Natural killer cell (primary cell): ENCODE data around the gene TMEM31. TPM values are rescaled to one million over a fixed set of nuclear protein-coding genes. Genes with fewer than 3 reads are reported as not detected.

Experiments
- ATAC-seq, 3 donors: fragments of 150-1000 bp in 2 of 3; fragments of 200-7000 bp in 1 of 3; cut with Tn5 transposase; 1 replicate in 1 of 3; 2 replicates in 2 of 3; pipeline ENCODE4 v1.10.0; 2021; ENCODE audit warnings: mild to moderate bottlenecking in 2 of 3, moderate library complexity in 2 of 3
- DNase-seq, 2 donors: peaks; one replicate each; pipeline versions ENCODE4 v3.0.0 to v3.0.0-alpha.2; 2013 to 2021; ENCODE audit warnings: mixed read lengths in 1 of 2
- H3K27ac ChIP-seq: one replicate; pipeline ENCODE4 v1.5.1; 2013; ENCODE audit warnings: mild to moderate bottlenecking, low read length
- H3K27me3 ChIP-seq: one replicate; pipeline ENCODE4 v1.6.1; 2013; ENCODE audit warnings: low read length; ENCODE audit not compliant: control insufficient read depth, insufficient read depth
- H3K36me3 ChIP-seq: one replicate; pipeline ENCODE4 v1.6.1; 2013; ENCODE audit warnings: low read length; ENCODE audit not compliant: control insufficient read depth, insufficient read depth
- H3K4me1 ChIP-seq: one replicate; pipeline ENCODE4 v1.6.1; 2013; ENCODE audit warnings: low read length; ENCODE audit not compliant: control insufficient read depth, insufficient read depth
- H3K4me3 ChIP-seq: one replicate; pipeline ENCODE4 v1.5.1; 2013; ENCODE audit warnings: low read length
- H3K9me3 ChIP-seq: one replicate; pipeline ENCODE4 v1.6.1; 2013; ENCODE audit warnings: low read length; ENCODE audit not compliant: control insufficient read depth, insufficient read depth
- H3K27ac Mint-ChIP-seq, 2 donors: one replicate each; pipeline ENCODE4 v1.8.0; 2022; ENCODE audit warnings: mild to moderate bottlenecking in 2 of 2, mixed read lengths in 2 of 2, moderate library complexity in 1 of 2
- H3K27me3 Mint-ChIP-seq, 2 donors: one replicate each; pipeline ENCODE4 v1.8.0; 2022; ENCODE audit warnings: low read depth in 2 of 2, mixed read lengths in 2 of 2
- H3K36me3 Mint-ChIP-seq: one replicate; pipeline ENCODE4 v1.8.0; 2022; ENCODE audit warnings: mixed read lengths
- H3K4me1 Mint-ChIP-seq, 2 donors: one replicate each; pipeline ENCODE4 v1.8.0; 2022; ENCODE audit warnings: mixed read lengths in 2 of 2
- H3K4me3 Mint-ChIP-seq: one replicate; pipeline ENCODE4 v1.8.0; 2022; ENCODE audit warnings: mild to moderate bottlenecking, moderate library complexity, mixed read lengths
- H3K9me3 Mint-ChIP-seq, 2 donors: one replicate each; pipeline ENCODE4 v1.8.0; 2022; ENCODE audit warnings: mixed read lengths in 2 of 2
- WGBS: methylation state at CpG from one replicate; pipeline ENCODE4 v1.1.7; 2013; ENCODE audit warnings: missing lambda C conversion rate; ENCODE audit not compliant: insufficient coverage; 5-methylcytosine and 5-hydroxymethylcytosine counted together
- intact Hi-C: fragments of 100-400 bp; cut with micrococcal nuclease; formaldehyde crosslinking; loops from one replicate; pipeline ENCODE4 v1.14.2; 2022
- total RNA-seq, 4 donors: library from RNA; stranded (reverse); fragments of 120-200 nt in 1 of 4; gene quantifications; one replicate each; pipeline versions ENCODE4 v1.2.3 to v1.2.4, GENCODE V29; 2013 to 2022
- TF ChIP-seq, protein P1 (sequence below): fragments of 200-600 bp; IDR thresholded peaks from one replicate; pipeline ENCODE4 v1.8.0; 2022; ENCODE audit warnings: antibody characterized with exemption

The TMEM31 gene
- total RNA-seq, 3 donors from 2014 or later (not counting 1 experiment from before 2014, with no cell fraction given), result not detected

DNA sequence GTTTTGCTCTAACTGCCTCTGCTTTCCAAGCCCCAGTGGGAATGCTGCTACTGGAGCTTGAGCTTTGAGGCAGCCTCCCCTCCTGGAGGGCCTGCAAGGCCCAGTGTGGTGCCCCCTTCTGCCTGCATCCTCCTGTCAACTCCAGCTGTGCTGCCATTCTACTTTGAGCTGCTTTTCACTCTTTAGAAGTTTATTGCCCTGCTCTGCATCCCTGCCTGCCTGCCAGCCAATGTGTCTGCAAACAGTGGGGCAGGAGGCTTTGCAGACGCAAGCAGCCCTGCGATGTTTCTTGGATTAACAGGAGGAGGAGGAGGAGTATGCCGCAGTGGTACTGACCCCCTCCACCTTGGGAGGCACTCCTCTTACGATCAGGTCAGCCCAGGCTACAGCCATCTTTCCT lies 16.4 kb downstream of the TMEM31 start:
- Mint-ChIP-seq H3K27ac (no peak overlapping the region), H3K36me3 (no peaks in the 10 kb centered on the region), H3K9me3 (no peaks in the 10 kb centered on the region), H3K27me3 (peaks cover 3 to 5% of the 10 kb centered on the region in 2 donors), H3K4me1 (peaks cover 8 to 14% of the 10 kb centered on the region in 2 donors), H3K4me3 (no peak overlapping the region)
- TF ChIP-seq, protein P1, sequence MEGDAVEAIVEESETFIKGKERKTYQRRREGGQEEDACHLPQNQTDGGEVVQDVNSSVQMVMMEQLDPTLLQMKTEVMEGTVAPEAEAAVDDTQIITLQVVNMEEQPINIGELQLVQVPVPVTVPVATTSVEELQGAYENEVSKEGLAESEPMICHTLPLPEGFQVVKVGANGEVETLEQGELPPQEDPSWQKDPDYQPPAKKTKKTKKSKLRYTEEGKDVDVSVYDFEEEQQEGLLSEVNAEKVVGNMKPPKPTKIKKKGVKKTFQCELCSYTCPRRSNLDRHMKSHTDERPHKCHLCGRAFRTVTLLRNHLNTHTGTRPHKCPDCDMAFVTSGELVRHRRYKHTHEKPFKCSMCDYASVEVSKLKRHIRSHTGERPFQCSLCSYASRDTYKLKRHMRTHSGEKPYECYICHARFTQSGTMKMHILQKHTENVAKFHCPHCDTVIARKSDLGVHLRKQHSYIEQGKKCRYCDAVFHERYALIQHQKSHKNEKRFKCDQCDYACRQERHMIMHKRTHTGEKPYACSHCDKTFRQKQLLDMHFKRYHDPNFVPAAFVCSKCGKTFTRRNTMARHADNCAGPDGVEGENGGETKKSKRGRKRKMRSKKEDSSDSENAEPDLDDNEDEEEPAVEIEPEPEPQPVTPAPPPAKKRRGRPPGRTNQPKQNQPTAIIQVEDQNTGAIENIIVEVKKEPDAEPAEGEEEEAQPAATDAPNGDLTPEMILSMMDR, result no peak
- Histone ChIP-seq H3K4me3 (no peak overlapping the region), H3K27ac (no peak overlapping the region), H3K9me3 (no peaks in the 10 kb centered on the region), H3K4me1 (peaks cover 4% of the 10 kb centered on the region), H3K27me3 (no peaks in the 10 kb centered on the region), H3K36me3 (no peaks in the 10 kb centered on the region)
- DNase-seq (no peak), ATAC-seq (no peak)
- intact Hi-C loops, result no loop called here
- 100% methylated on average over 3 of the region's 4 CpGs for WGBS

DNA sequence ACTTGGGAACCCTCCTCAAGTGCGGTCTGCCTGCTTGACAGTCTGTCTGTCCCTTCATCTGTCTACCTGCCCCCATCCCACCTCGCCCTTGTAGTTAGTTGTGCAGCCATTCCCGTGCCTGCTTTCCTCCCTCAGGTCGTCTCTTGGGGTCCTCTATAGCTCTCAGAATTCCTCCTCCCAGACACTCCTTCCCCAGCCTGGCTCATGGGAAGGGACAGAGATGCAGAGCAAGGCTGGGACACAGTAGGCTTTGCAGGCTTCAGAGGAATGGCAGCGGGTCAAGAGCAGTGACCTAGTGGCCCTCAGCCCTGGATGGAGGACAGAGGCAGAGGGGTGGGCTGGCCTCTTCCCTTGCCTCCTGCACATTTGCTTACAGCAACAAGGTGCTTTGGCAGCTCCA lies 18.3 kb downstream of the TMEM31 start:
- Histone ChIP-seq H3K27ac (no peak overlapping the region), H3K4me1 (peaks cover 4% of the 10 kb centered on the region), H3K4me3 (no peak overlapping the region), H3K9me3 (no peaks in the 10 kb centered on the region), H3K36me3 (no peaks in the 10 kb centered on the region), H3K27me3 (no peaks in the 10 kb centered on the region)
- H3K36me3 Mint-ChIP-seq, result no peaks in the 10 kb centered on the region
- H3K9me3 Mint-ChIP-seq, result no peaks in the 10 kb centered on the region
- ATAC-seq, result no peak
- WGBS, result 76% methylated on average over 4 of the region's 5 CpGs
- H3K27me3 Mint-ChIP-seq, result peaks cover 3 to 14% of the 10 kb centered on the region in 2 donors
- DNase-seq, result no peak
- TF ChIP-seq, protein P1, result no peak
- H3K4me1 Mint-ChIP-seq, result peaks cover 8 to 14% of the 10 kb centered on the region in 2 donors
- intact Hi-C loops, result no loop called here
- H3K4me3 Mint-ChIP-seq, result no peak overlapping the region
- no peak overlapping the region for H3K27ac Mint-ChIP-seq

DNA sequence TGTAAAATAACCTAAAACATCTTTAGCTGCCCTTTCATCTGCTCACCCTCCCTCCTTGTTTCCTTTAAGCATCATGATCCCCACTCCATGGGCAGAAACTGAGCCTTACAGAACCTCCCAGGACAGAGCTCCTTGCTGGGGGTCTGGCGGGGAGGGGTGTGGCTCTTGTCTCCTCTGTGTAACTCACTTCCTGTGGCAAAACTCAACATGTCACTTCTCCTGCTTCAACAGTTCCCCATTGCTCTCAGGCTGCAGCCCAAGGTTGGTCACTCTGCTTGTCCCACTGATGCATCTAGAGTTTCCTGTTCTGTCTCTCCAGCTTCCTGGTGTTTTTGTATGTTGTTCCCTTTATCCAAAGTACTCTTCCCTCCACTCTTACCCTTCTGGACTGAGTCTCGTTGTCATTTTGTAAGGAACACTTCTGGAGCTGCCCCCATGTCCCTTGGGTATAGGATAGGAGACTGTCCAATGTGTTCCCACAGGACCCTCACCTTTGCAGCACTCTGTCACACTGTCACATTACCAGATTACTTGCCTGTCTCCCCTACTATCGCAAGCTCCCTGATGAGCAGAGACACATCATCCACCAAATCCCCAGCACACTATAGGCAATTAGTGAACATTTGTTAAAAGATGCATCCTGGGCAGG lies 19.6 kb downstream of the TMEM31 start:
- H3K27me3 ChIP-seq, result no peaks in the 10 kb centered on the region
- H3K4me1 Mint-ChIP-seq, result peaks cover 8 to 14% of the 10 kb centered on the region in 2 donors
- intact Hi-C loops, result no loop called here
- TF ChIP-seq, protein P1, result no peak
- no peak overlapping the region for H3K27ac ChIP-seq
- no peak overlapping the region for H3K4me3 Mint-ChIP-seq
- no peaks in the 10 kb centered on the region for H3K9me3 Mint-ChIP-seq
- DNase-seq (no peak), ATAC-seq (peak in 1 of 3 donors; percentile 38)
- no peaks in the 10 kb centered on the region for H3K36me3 ChIP-seq
- WGBS, result 100% methylated on average over 1 of the region's 3 CpGs
- H3K9me3 ChIP-seq, result no peaks in the 10 kb centered on the region
- peaks cover 4% of the 10 kb centered on the region for H3K4me1 ChIP-seq
- H3K27me3 Mint-ChIP-seq, result peaks cover 3 to 14% of the 10 kb centered on the region in 2 donors
- H3K4me3 ChIP-seq, result no peak overlapping the region
- H3K27ac Mint-ChIP-seq, result peak overlapping the region in 1 of 2 donors; percentile 17
- no peaks in the 10 kb centered on the region for H3K36me3 Mint-ChIP-seq
